Measurements from ENCODE around the gene MED13.

Gene MED13

DNA sequence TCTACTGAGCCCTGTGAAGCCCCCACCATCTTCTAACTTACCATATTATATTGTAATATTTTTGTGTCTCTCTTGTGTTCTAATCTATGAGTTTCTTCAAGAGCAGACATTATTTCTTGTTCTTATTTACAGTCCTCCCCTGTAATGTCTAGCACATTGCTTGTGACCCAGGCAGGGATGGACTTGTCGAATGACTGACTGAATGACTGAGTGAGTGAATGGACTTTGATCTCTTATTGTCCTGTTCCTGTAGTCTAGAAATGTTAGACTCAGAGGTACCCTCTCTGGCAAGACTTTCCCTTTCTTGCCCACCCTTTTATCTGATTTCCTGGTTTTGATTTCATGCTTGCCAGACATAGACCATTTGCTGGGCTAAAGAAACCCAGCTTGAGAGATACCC lies 35.0 kb upstream of the MED13 start:
- 96 to 100% methylated on average over 1 of the region's 1 CpG for WGBS, 2 experiments
- no peaks in the 10 kb centered on the region for H3K27me3 ChIP-seq (ENCODE audit: control insufficient read depth, insufficient read depth, low read length, poor library complexity, severe bottlenecking)
- H3K9me3 ChIP-seq (ENCODE audit: control insufficient read depth, low read length): no peaks in the 10 kb centered on the region
- H3K4me1 ChIP-seq (ENCODE audit: control insufficient read depth, insufficient read depth, low read length): no peaks in the 10 kb centered on the region
- no peak overlapping the region for H3K4me3 ChIP-seq (ENCODE audit: insufficient read depth, low read depth, low read length)
- no peaks in the 10 kb centered on the region for H3K36me3 ChIP-seq (ENCODE audit: control insufficient read depth, insufficient read depth, low read length)
- H3K27ac ChIP-seq (ENCODE audit: insufficient read depth, low read depth, low read length, poor library complexity, severe bottlenecking): no peak overlapping the region

DNA sequence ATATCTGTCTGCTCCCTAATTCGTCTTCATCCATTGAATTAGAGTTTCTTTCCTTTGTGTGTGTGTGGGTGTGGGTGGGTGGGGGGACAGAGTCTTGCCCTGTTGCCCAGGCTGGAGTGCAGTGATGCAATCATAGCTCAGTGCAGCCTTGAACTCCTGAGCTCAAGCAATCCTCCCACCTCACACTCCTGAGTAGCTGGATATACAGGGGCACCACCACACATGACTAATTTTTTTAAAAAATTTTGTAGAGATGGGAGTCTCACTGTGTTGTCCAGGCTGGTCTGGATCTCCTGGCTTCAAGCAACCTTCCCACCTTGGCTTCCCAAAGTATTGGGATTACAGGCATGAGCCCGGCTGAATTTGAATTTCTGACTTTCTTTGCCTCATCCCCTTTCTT lies 34.5 kb upstream of the MED13 start:
- H3K4me1 ChIP-seq (ENCODE audit: control insufficient read depth, insufficient read depth, low read length): no peaks in the 10 kb centered on the region
- 94 to 95% methylated on average over 1 to 2 of the region's 2 CpGs for WGBS, 2 experiments

DNA sequence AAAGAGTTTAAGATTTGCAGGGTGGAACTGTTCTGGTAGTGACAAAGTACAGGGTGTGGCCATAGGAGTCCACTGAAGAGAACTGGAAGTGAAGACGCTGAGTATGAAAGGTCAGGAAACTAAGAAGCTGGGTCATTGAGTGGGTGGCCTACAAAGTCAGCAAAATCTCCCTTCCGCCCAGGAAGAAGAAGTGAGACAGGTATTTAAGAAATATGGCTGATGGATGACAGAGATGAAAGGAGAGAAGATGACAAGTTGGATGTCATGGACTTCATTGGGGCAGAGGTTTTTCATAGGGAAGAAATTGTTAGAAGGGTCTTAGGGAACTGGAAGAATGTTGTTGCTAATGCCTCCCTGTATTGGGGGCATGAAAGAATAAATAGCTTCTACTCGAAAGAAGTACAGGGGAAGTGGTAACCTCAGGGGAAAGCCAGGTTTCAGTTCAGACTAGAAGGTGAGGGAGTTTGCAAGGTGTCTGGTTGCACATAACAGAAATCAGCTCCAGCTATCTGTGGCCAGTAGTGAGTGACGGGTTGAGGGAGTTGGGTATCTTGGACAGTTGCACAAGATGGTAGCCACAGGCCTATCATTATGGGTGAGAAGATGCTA lies 33.6 kb upstream of the MED13 start:
- H3K4me3 ChIP-seq (ENCODE audit: insufficient read depth, low read depth, low read length): no peak overlapping the region
- H3K4me1 ChIP-seq (ENCODE audit: control insufficient read depth, insufficient read depth, low read length): no peaks in the 10 kb centered on the region
- H3K36me3 ChIP-seq (ENCODE audit: control insufficient read depth, insufficient read depth, low read length): no peaks in the 10 kb centered on the region
- 92 to 95% methylated on average over 4 of the region's 4 CpGs for WGBS, 2 experiments
- no peaks in the 10 kb centered on the region for H3K27me3 ChIP-seq (ENCODE audit: control insufficient read depth, insufficient read depth, low read length, poor library complexity, severe bottlenecking)
- no peaks in the 10 kb centered on the region for H3K9me3 ChIP-seq (ENCODE audit: control insufficient read depth, low read length)
- H3K27ac ChIP-seq (ENCODE audit: insufficient read depth, low read depth, low read length, poor library complexity, severe bottlenecking): no peak overlapping the region

More for the DNA sequence above, 34.5 kb upstream of the MED13 start:
- Histone ChIP-seq H3K27me3 (ENCODE audit: control insufficient read depth, insufficient read depth, low read length, poor library complexity, severe bottlenecking) (no peaks in the 10 kb centered on the region), H3K9me3 (ENCODE audit: control insufficient read depth, low read length) (no peaks in the 10 kb centered on the region), H3K36me3 (ENCODE audit: control insufficient read depth, insufficient read depth, low read length) (no peaks in the 10 kb centered on the region), H3K4me3 (ENCODE audit: insufficient read depth, low read depth, low read length) (no peak overlapping the region), H3K27ac (ENCODE audit: insufficient read depth, low read depth, low read length, poor library complexity, severe bottlenecking) (no peak overlapping the region)

DNA sequence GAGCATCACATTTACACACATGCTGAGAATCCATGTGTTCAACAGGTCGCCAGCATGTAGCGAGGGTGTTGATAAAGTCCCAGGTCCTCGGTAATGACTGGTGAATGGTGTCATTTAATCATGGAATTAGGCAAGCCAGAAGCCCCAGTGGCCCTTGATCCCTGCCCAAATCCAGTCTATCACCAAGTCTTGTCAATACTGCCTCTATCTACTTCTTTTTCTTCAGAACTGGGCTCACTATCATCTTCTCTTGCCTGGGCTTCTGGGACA lies 31.3 kb upstream of the MED13 start:
- no peaks in the 10 kb centered on the region for H3K27me3 ChIP-seq (ENCODE audit: control insufficient read depth, insufficient read depth, low read length, poor library complexity, severe bottlenecking)
- no peaks in the 10 kb centered on the region for H3K4me1 ChIP-seq (ENCODE audit: control insufficient read depth, insufficient read depth, low read length)
- H3K36me3 ChIP-seq (ENCODE audit: control insufficient read depth, insufficient read depth, low read length): no peaks in the 10 kb centered on the region
- H3K27ac ChIP-seq (ENCODE audit: insufficient read depth, low read depth, low read length, poor library complexity, severe bottlenecking): no peak overlapping the region
- H3K4me3 ChIP-seq (ENCODE audit: insufficient read depth, low read depth, low read length): no peak overlapping the region
- 95 to 96% methylated on average over 3 of the region's 3 CpGs for WGBS, 2 experiments
- H3K9me3 ChIP-seq (ENCODE audit: control insufficient read depth, low read length): no peaks in the 10 kb centered on the region

DNA sequence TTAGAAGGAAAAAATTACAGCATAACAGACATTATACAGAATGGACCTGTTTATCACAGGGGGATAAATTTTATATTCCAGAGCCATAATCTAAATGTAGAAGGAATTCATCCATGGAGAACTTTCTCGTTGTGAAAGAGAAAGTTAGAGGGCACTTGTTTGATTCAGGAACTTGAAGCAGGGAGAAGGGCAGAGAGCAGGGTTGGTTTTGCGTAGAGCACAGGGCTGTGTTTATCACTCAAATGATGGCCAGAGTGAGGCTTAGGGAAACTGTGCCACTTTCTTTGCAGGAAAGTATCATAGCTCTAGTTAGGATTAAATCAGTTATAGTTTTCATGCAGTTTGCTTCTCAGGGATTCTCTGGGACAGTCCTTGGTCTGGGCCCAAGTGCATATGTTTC lies 29.1 kb upstream of the MED13 start:
- H3K27ac ChIP-seq (ENCODE audit: insufficient read depth, low read depth, low read length, poor library complexity, severe bottlenecking): no peak overlapping the region
- no peaks in the 10 kb centered on the region for H3K4me1 ChIP-seq (ENCODE audit: control insufficient read depth, insufficient read depth, low read length)
- whole genome bisulfite sequencing, 2 experiments: 66 to 73% methylated on average over 2 of the region's 2 CpGs
- H3K4me3 ChIP-seq (ENCODE audit: insufficient read depth, low read depth, low read length): no peak overlapping the region
- no peaks in the 10 kb centered on the region for H3K27me3 ChIP-seq (ENCODE audit: control insufficient read depth, insufficient read depth, low read length, poor library complexity, severe bottlenecking)
- no peaks in the 10 kb centered on the region for H3K9me3 ChIP-seq (ENCODE audit: control insufficient read depth, low read length)
- H3K36me3 ChIP-seq (ENCODE audit: control insufficient read depth, insufficient read depth, low read length): no peaks in the 10 kb centered on the region

- 80% methylated on average over 7 of the region's 7 CpGs for WGBS, 2 experiments
- H3K4me3 ChIP-seq (ENCODE audit: insufficient read depth, low read depth, low read length): no peak overlapping the region
Observed at GRCh38 chr17:62093188-62094155, 28.4 kb upstream of the MED13 start.

DNA sequence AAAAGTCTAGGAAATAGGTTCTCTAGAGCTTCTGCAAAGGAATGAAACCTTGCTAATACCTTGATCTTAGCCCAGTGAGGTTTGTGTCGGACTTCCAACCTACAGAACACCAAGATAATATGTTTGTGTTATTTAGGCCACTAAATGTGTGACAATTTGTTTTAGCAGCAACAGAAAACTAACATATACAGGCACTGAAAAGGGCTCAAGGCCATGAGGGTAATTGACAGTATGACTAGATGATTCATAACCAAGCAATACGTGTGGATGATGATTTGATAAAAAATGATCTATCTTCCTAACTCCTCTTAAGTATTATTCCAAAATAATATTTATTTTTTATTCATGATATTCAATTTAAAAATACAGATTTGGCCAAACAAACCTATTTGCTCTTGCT lies 27.7 kb upstream of the MED13 start:
- Histone ChIP-seq H3K36me3 (ENCODE audit: control insufficient read depth, insufficient read depth, low read length) (no peaks in the 10 kb centered on the region), H3K4me1 (ENCODE audit: control insufficient read depth, insufficient read depth, low read length) (no peaks in the 10 kb centered on the region), H3K27me3 (ENCODE audit: control insufficient read depth, insufficient read depth, low read length, poor library complexity, severe bottlenecking) (no peaks in the 10 kb centered on the region), H3K27ac (ENCODE audit: insufficient read depth, low read depth, low read length, poor library complexity, severe bottlenecking) (no peak overlapping the region), H3K4me3 (ENCODE audit: insufficient read depth, low read depth, low read length) (no peak overlapping the region), H3K9me3 (ENCODE audit: control insufficient read depth, low read length) (no peaks in the 10 kb centered on the region)
- WGBS, 2 experiments: 70 to 89% methylated on average over 2 of the region's 2 CpGs

More at GRCh38 chr17:62093188-62094155, 28.4 kb upstream of the MED13 start:
- no peaks in the 10 kb centered on the region for H3K36me3 ChIP-seq (ENCODE audit: control insufficient read depth, insufficient read depth, low read length)
- H3K27ac ChIP-seq (ENCODE audit: insufficient read depth, low read depth, low read length, poor library complexity, severe bottlenecking): no peak overlapping the region
- H3K9me3 ChIP-seq (ENCODE audit: control insufficient read depth, low read length): no peaks in the 10 kb centered on the region
- H3K4me1 ChIP-seq (ENCODE audit: control insufficient read depth, insufficient read depth, low read length): no peaks in the 10 kb centered on the region
- no peaks in the 10 kb centered on the region for H3K27me3 ChIP-seq (ENCODE audit: control insufficient read depth, insufficient read depth, low read length, poor library complexity, severe bottlenecking)

DNA sequence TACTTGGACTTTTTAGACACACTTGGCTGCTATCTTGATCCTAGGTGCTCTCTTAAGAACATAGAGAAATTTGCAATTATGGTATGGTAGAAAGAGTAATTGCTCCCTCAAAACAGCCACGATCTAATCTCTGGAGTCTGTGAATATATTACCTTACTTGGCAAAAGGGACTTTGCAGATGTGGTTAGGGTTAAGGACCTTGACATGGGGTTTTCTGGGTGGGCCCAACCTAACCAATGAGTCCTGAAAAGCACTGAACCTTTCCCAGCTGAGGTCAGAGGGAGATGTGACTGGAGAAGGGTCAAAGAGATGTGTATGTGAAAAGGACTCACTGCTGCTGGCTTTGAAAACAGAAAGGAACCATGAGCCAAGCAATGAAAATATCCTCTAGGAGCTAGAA lies 26.7 kb upstream of the MED13 start:
- 92 to 96% methylated on average over 1 of the region's 1 CpG for WGBS, 2 experiments
- H3K9me3 ChIP-seq (ENCODE audit: control insufficient read depth, low read length): no peaks in the 10 kb centered on the region
- H3K4me1 ChIP-seq (ENCODE audit: control insufficient read depth, insufficient read depth, low read length): no peaks in the 10 kb centered on the region
- H3K27ac ChIP-seq (ENCODE audit: insufficient read depth, low read depth, low read length, poor library complexity, severe bottlenecking): no peak overlapping the region
- no peaks in the 10 kb centered on the region for H3K36me3 ChIP-seq (ENCODE audit: control insufficient read depth, insufficient read depth, low read length)
- no peak overlapping the region for H3K4me3 ChIP-seq (ENCODE audit: insufficient read depth, low read depth, low read length)
- no peaks in the 10 kb centered on the region for H3K27me3 ChIP-seq (ENCODE audit: control insufficient read depth, insufficient read depth, low read length, poor library complexity, severe bottlenecking)

DNA sequence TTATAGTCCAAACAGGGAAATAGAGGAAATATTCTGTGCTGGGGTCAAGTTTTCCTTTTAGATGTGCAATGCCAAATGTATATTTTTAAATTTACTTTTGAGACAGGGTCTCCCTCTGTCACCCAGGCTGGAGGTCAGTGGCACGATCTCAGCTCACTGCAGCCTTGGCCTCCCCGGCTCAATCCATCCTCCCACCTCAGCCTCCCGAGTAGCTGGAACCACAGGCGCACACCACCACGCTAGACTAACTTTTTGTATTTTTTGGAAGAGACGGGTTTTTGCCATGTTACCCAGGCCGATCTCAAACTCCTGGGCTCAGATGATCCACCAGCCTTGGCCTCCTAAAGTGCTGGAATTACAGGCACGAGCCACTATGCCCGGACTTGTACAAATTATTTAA lies 25.8 kb upstream of the MED13 start:
- no peaks in the 10 kb centered on the region for H3K4me1 ChIP-seq (ENCODE audit: control insufficient read depth, insufficient read depth, low read length)
- H3K27me3 ChIP-seq (ENCODE audit: control insufficient read depth, insufficient read depth, low read length, poor library complexity, severe bottlenecking): no peaks in the 10 kb centered on the region
- H3K36me3 ChIP-seq (ENCODE audit: control insufficient read depth, insufficient read depth, low read length): no peaks in the 10 kb centered on the region
- no peaks in the 10 kb centered on the region for H3K9me3 ChIP-seq (ENCODE audit: control insufficient read depth, low read length)
- H3K27ac ChIP-seq (ENCODE audit: insufficient read depth, low read depth, low read length, poor library complexity, severe bottlenecking): no peak overlapping the region
- H3K4me3 ChIP-seq (ENCODE audit: insufficient read depth, low read depth, low read length): no peak overlapping the region
- WGBS, 2 experiments: 83% methylated on average over 9 of the region's 9 CpGs

DNA sequence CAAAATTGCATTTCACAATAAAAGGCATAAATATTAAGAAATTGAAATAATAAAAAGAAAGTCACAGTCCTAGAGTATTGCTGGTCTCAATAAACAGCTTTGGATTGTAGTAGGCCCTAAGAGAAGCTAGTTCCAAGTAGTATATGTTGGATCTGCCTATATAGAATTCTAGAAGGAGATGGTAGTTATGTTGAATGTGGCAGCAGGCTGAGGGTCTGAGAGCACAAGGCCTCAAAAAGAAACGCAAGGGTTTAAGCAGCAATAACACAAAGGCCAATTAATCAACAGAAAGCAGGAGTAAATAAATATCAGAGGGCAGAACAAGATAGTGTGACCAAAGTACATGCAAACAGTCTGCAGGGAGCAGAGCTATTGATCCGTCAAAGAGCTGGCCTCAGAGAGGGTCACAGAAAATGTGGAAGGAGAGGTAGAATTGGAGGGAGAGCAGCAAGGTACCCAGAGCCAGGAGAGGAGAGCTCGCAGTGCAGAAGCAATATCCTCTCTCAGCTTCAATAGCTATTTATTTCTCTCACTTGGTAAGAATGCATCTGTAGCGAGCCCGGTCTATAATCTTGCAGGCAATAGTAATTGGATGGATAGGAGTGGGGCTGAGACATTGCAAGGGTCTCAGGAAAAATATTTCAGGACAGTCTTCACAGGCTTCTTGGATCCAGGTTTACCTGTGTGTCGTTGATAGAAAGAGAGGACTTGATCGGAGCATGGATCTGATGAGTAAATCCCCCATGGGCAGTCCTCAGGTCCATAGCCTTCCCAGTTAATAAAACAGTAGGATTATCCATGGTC lies 25.1 kb upstream of the MED13 start:
- WGBS, 2 experiments: 91 to 94% methylated on average over 6 to 7 of the region's 7 CpGs
- Histone ChIP-seq H3K9me3 (ENCODE audit: control insufficient read depth, low read length) (no peaks in the 10 kb centered on the region), H3K27me3 (ENCODE audit: control insufficient read depth, insufficient read depth, low read length, poor library complexity, severe bottlenecking) (no peaks in the 10 kb centered on the region), H3K4me3 (ENCODE audit: insufficient read depth, low read depth, low read length) (no peak overlapping the region), H3K4me1 (ENCODE audit: control insufficient read depth, insufficient read depth, low read length) (no peaks in the 10 kb centered on the region), H3K27ac (ENCODE audit: insufficient read depth, low read depth, low read length, poor library complexity, severe bottlenecking) (no peak overlapping the region), H3K36me3 (ENCODE audit: control insufficient read depth, insufficient read depth, low read length) (no peaks in the 10 kb centered on the region)
